Jurkat, Clone E6-1 (cell line): Measurements from ENCODE around the gene AKAP9. TPM values are rescaled to one million over a fixed set of nuclear protein-coding genes. Genes with fewer than 3 reads are reported as not detected.
"Not testable (repeated sequence)": the region's sequence is repeated elsewhere in the genome, so short reads cannot be mapped to it uniquely, and the experiment has no call there.

Experiments
- DNase-seq: peaks from one replicate; pipeline ENCODE4 v3.0.0-alpha.2; 2011; ENCODE audit warnings: low read depth, low spot score
- H3K4me3 ChIP-seq: 2 replicates; pipeline ENCODE4 v1.5.1; 2011; ENCODE audit warnings: mild to moderate bottlenecking, low read length, control low read depth, moderate library complexity
- polyA plus RNA-seq: library from polyadenylated mRNA; unstranded; fragments of >200 nt; gene quantifications from one replicate; pipeline ENCODE4 v1.2.1, GENCODE V29; 2012; ENCODE audit warnings: missing spikeins; ENCODE audit not compliant: insufficient read length, insufficient read depth

AKAP9 gene
- polyA plus RNA-seq: 18.5 TPM

- H3K4me3 ChIP-seq: peak within 1 kb of the TSS; percentile 88
- peak; percentile 71 for DNase-seq
These were observed at the start of gene AKAP9 for GRCh38 chr7:91940572-91941341. Gene AKAP9, plus strand, starts transcription at chr7:91940862. Its CDS starts 238 bp downstream, at chr7:91941100.

- no peak overlapping the region for H3K4me3 ChIP-seq
- DNase-seq: no peak
These were observed 48.5 kb upstream of the AKAP9 start for GRCh38 chr7:91892099-91892705.

- no peak overlapping the region for H3K4me3 ChIP-seq
- no peak for DNase-seq
These were observed 47.8 kb upstream of the AKAP9 start for GRCh38 chr7:91892821-91893340.

- DNase-seq, H3K4me3 ChIP-seq: not testable (repeated sequence)
These were observed 47.0 kb upstream of the AKAP9 start for GRCh38 chr7:91893699-91894098.

- no peak overlapping the region for H3K4me3 ChIP-seq
- no peak for DNase-seq
These were observed 45.7 kb upstream of the AKAP9 start for GRCh38 chr7:91894781-91895480.

- no peak for DNase-seq
- no peak overlapping the region for H3K4me3 ChIP-seq
These were observed 42.2 kb upstream of the AKAP9 start for GRCh38 chr7:91898240-91898992.

GRCh38 chr7:91899563-91899962, 41.1 kb upstream of the AKAP9 start:
- no peak for DNase-seq

GRCh38 chr7:91910171-91910570, 30.5 kb upstream of the AKAP9 start:
- H3K4me3 ChIP-seq: no peak overlapping the region
- no peak for DNase-seq

More at GRCh38 chr7:91899563-91899962, 41.1 kb upstream of the AKAP9 start:
- no peak overlapping the region for H3K4me3 ChIP-seq

GRCh38 chr7:91911121-91911520, 29.5 kb upstream of the AKAP9 start:
- no peak for DNase-seq
- H3K4me3 ChIP-seq: no peak overlapping the region

GRCh38 chr7:91912494-91912893, 28.2 kb upstream of the AKAP9 start:
- no peak for DNase-seq
- H3K4me3 ChIP-seq: no peak overlapping the region

GRCh38 chr7:91913612-91914011, 27.1 kb upstream of the AKAP9 start:
- no peak overlapping the region for H3K4me3 ChIP-seq
- no peak for DNase-seq

- no peak for DNase-seq
- no peak overlapping the region for H3K4me3 ChIP-seq
These were observed 25.1 kb upstream of the AKAP9 start for GRCh38 chr7:91915401-91916050.

- no peak overlapping the region for H3K4me3 ChIP-seq
- no peak for DNase-seq
These were observed 24.6 kb upstream of the AKAP9 start for GRCh38 chr7:91916051-91916440.

GRCh38 chr7:91918356-91918755, 22.3 kb upstream of the AKAP9 start:
- no peak for DNase-seq

GRCh38 chr7:91922857-91923256, 17.8 kb upstream of the AKAP9 start:
- DNase-seq: no peak

More at GRCh38 chr7:91918356-91918755, 22.3 kb upstream of the AKAP9 start:
- no peak overlapping the region for H3K4me3 ChIP-seq

GRCh38 chr7:91927912-91928311, 12.8 kb upstream of the AKAP9 start:
- no peak overlapping the region for H3K4me3 ChIP-seq
- DNase-seq: no peak

More at GRCh38 chr7:91922857-91923256, 17.8 kb upstream of the AKAP9 start:
- H3K4me3 ChIP-seq: no peak overlapping the region

GRCh38 chr7:91929463-91929862, 11.2 kb upstream of the AKAP9 start:
- H3K4me3 ChIP-seq: no peak overlapping the region

GRCh38 chr7:91940171-91940570, 491 bp upstream of the AKAP9 start:
- H3K4me3 ChIP-seq: peak overlapping the region; percentile 88
- peak; percentile 27 for DNase-seq

More at GRCh38 chr7:91929463-91929862, 11.2 kb upstream of the AKAP9 start:
- no peak for DNase-seq
